Endothelial cell of umbilical vein (primary cell): ENCODE results near the gene FGF22. TPM values are rescaled to one million over a fixed set of nuclear protein-coding genes. Genes with fewer than 3 reads are reported as not detected.

Source experiments
- BruUV-seq: library from RNA; stranded (reverse); fragments of 400-500 nt; replicated peaks from 2 replicates; lab custom pipeline; 2021; lab: Mats Ljungman, UMichigan
- CTCF ChIA-PET: fragments of 300-600, 350-600 bp; sonication (Branson Sonifier 250); formaldehyde crosslinking; loops from one replicate; lab custom pipeline; 2021; ENCODE audit warnings: antibody characterized with exemption, inconsistent platforms; lab: Charles Lee
- POLR2A ChIA-PET: fragments of 300-600, 350-600 bp; sonication (Branson Sonifier 250); formaldehyde crosslinking; loops from one replicate; lab custom pipeline; 2021; ENCODE audit warnings: antibody characterized with exemption, inconsistent platforms; lab: Charles Lee
- DNase-seq: peaks from one replicate; pipeline ENCODE4 v3.0.0-alpha.2; 2011; ENCODE audit warnings: low read depth, low spot score
- FAIRE-seq: peaks from 2 replicates; lab custom pipeline; 2011; peaks lifted over from hg19 to GRCh38; lab: Jason Lieb, UNC
- H2AFZ ChIP-seq: 2 replicates; pipeline ENCODE4 v1.6.0; 2012; ENCODE audit warnings: low read depth, low read length, control low read depth, inconsistent platforms
- H3K27ac ChIP-seq: 2 replicates; pipeline ENCODE4 v1.5.1; 2011; ENCODE audit warnings: low read depth, mild to moderate bottlenecking, control low read depth, low read length, moderate library complexity; ENCODE audit not compliant: insufficient read depth
- H3K27me3 ChIP-seq, 2 experiments: 2 replicates each; pipeline versions ENCODE4 v1.6.0 to v1.6.1; 2011; ENCODE audit warnings: low read length in 2 of 2, mixed read lengths in 1 of 2; ENCODE audit not compliant: control insufficient read depth in 2 of 2, insufficient read depth in 2 of 2
- H3K36me3 ChIP-seq, 2 experiments: 2 replicates in 1 of 2; 3 replicates in 1 of 2; pipeline ENCODE4 v1.5.1; 2011; ENCODE audit warnings: low read length in 2 of 2, mild to moderate bottlenecking in 1 of 2, moderate library complexity in 1 of 2; ENCODE audit not compliant: control insufficient read depth in 2 of 2, insufficient read depth in 2 of 2; ENCODE audit errors: extremely low read depth in 1 of 2
- H3K4me1 ChIP-seq: 3 replicates; pipeline ENCODE4 v1.5.1; 2011; ENCODE audit warnings: mild to moderate bottlenecking, low read length; ENCODE audit not compliant: control insufficient read depth, insufficient read depth; ENCODE audit errors: extremely low read depth
- H3K4me2 ChIP-seq: 2 replicates; pipeline ENCODE4 v1.6.1; 2011; ENCODE audit warnings: low read length, control low read depth, mixed read lengths; ENCODE audit not compliant: insufficient read depth
- H3K4me3 ChIP-seq, 3 experiments: fragments of 200-600 bp in 1 of 3; sonication (generic), shearing (Covaris generic) in 1 of 3; replicated peaks in 1 of 3; 2 replicates each; pipeline ENCODE4 v1.5.1; 2011 to 2016; ENCODE audit warnings: control low read depth in 3 of 3, low read length in 3 of 3, mild to moderate bottlenecking in 2 of 3, inconsistent platforms in 1 of 3, low read depth in 1 of 3, moderate library complexity in 1 of 3; ENCODE audit not compliant: insufficient read depth in 1 of 3
- H3K79me2 ChIP-seq: 2 replicates; pipeline ENCODE4 v1.6.0; 2012; ENCODE audit warnings: low read length, inconsistent platforms; ENCODE audit not compliant: control insufficient read depth, insufficient read depth
- H3K9ac ChIP-seq: replicated peaks from 2 replicates; pipeline ENCODE3; 2011; ENCODE audit warnings: low read length, control low read depth; ENCODE audit not compliant: insufficient read depth; ENCODE audit errors: extremely low read depth
- H3K9me1 ChIP-seq: replicated peaks from 3 replicates; pipeline ENCODE4 v1.6.0; 2011; ENCODE audit warnings: mild to moderate bottlenecking, low read length; ENCODE audit not compliant: control insufficient read depth, insufficient read depth; ENCODE audit errors: extremely low read depth
- H3K9me3 ChIP-seq: replicated peaks from 2 replicates; pipeline ENCODE4 v1.5.1; 2012; ENCODE audit warnings: low read length, inconsistent platforms; ENCODE audit not compliant: control insufficient read depth, insufficient read depth
- H4K20me1 ChIP-seq: replicated peaks from 2 replicates; pipeline ENCODE3; 2011; ENCODE audit warnings: mild to moderate bottlenecking, low read length; ENCODE audit not compliant: control insufficient read depth, insufficient read depth; ENCODE audit errors: extremely low read depth
- CTCF ChIP-seq, 2 donors: IDR thresholded peaks; 1 replicate in 1 of 2; 2 replicates in 1 of 2; pipeline ENCODE4 v1.5.1; 2011; ENCODE audit warnings: low read length in 2 of 2, mild to moderate bottlenecking in 2 of 2, moderate library complexity in 2 of 2, control low read depth in 1 of 2, inconsistent platforms in 1 of 2, low read depth in 1 of 2; ENCODE audit not compliant: insufficient read depth in 1 of 2; ENCODE audit errors: extremely low read depth in 1 of 2
- EZH2 ChIP-seq: IDR thresholded peaks from 2 replicates; pipeline ENCODE4 v1.6.1; 2012; ENCODE audit warnings: borderline replicate concordance, low read depth, mild to moderate bottlenecking, moderate library complexity, low read length, inconsistent platforms; ENCODE audit not compliant: severe bottlenecking
- FOS ChIP-seq: IDR thresholded peaks from 2 replicates; pipeline ENCODE4 v1.6.1; 2011; ENCODE audit warnings: mild to moderate bottlenecking, low read length, moderate library complexity, borderline replicate concordance; ENCODE audit not compliant: insufficient read depth
- GATA2 ChIP-seq: IDR thresholded peaks from 2 replicates; pipeline ENCODE4 v1.7.0; 2011; ENCODE audit warnings: low read depth, mild to moderate bottlenecking, moderate library complexity, mixed read lengths, low read length; ENCODE audit not compliant: insufficient read length, insufficient read depth
- JUN ChIP-seq: IDR thresholded peaks from 2 replicates; pipeline ENCODE4 v1.6.1; 2011; ENCODE audit warnings: borderline replicate concordance, low read depth; ENCODE audit not compliant: insufficient read length, insufficient read depth
- MAX ChIP-seq: IDR thresholded peaks from 2 replicates; pipeline ENCODE4 v1.6.1; 2011; ENCODE audit not compliant: insufficient read depth, insufficient read length
- MYC ChIP-seq: IDR thresholded peaks from one replicate; pipeline ENCODE4 v1.6.1; 2011; ENCODE audit warnings: mild to moderate bottlenecking, low read depth, low read length
- POLR2A ChIP-seq: IDR thresholded peaks from 2 replicates; pipeline ENCODE4 v1.6.1; 2012; ENCODE audit warnings: low read depth, mild to moderate bottlenecking, control low read depth, low read length
- POLR2AphosphoS5 ChIP-seq: IDR thresholded peaks from 2 replicates; pipeline ENCODE4 v1.6.1; 2012; ENCODE audit warnings: low read depth, mild to moderate bottlenecking, control low read depth, low read length, moderate library complexity; ENCODE audit not compliant: insufficient read depth
- dilution Hi-C: fragments of 300-500 bp; cut with MboI; formaldehyde crosslinking; loops from one replicate; pipeline ENCODE4 v1.15.0; 2019; ENCODE audit warnings: low sequenced_read_pairs; ENCODE audit not compliant: extremely low pct_ligation_motif_present
- intact Hi-C: fragments of 100-400 bp; cut with micrococcal nuclease; formaldehyde crosslinking; loops from one replicate; pipeline ENCODE4 v1.10.0; 2022
- polyA plus RNA-seq, 4 experiments: library from polyadenylated mRNA; depleted of rRNA in 3 of 4; stranded (reverse) in 3 of 4; unstranded in 1 of 4; fragments of >200 nt; gene quantifications; 2 replicates each; pipeline versions ENCODE4 v1.2.1 to v1.2.3, GENCODE V29; 2011 to 2012; ENCODE audit warnings: missing spikeins in 1 of 4
- total RNA-seq: library from RNA; stranded (reverse); gene quantifications from 2 replicates; pipeline ENCODE4 v1.2.3, GENCODE V29; 2021

The FGF22 gene
- total and polyA plus RNA-seq, 2 donors (not counting 3 experiments of a cell fraction or from before 2014, with no cell fraction given), result 0.07 TPM; not detected in 1

- FAIRE-seq, result no peak
- no peak overlapping the region for H3K27ac ChIP-seq
- no peaks in the 10 kb centered on the region for H3K9me1 ChIP-seq
- H3K4me1 ChIP-seq, result no peaks in the 10 kb centered on the region
- no peak for DNase-seq
- ChIA-PET POLR2A (no interaction called here), CTCF (no interaction called here)
- no peak overlapping the region for H2AFZ ChIP-seq
- no peak overlapping the region for H3K4me3 ChIP-seq
- dilution Hi-C loops (no loop called here), intact Hi-C loops (no loop called here)
- TF ChIP-seq POLR2AphosphoS5, result no peak
- no peak for TF ChIP-seq MYC
- H3K36me3 ChIP-seq, result peaks cover 3 to 15% of the 10 kb centered on the region in 2 experiments
- H3K79me2 ChIP-seq, result no peaks in the 10 kb centered on the region
- no peak overlapping the region for H3K4me2 ChIP-seq
- no peaks in the 10 kb centered on the region for H3K27me3 ChIP-seq
- no peaks in the 10 kb centered on the region for H3K9me3 ChIP-seq
- no peak overlapping the region for H3K9ac ChIP-seq
- no peaks in the 10 kb centered on the region for H4K20me1 ChIP-seq
- no TSS peak for BruUV-seq
These were observed 22.7 kb upstream of the FGF22 start for GRCh38 chr19:616747-617526.

- POLR2A ChIA-PET, result no interaction called here
- FAIRE-seq (no peak), DNase-seq (no peak)
- Histone ChIP-seq H3K4me2 (no peak overlapping the region), H4K20me1 (no peaks in the 10 kb centered on the region), H3K27ac (no peak overlapping the region), H3K79me2 (no peaks in the 10 kb centered on the region), H3K36me3 (peaks cover 3 to 19% of the 10 kb centered on the region in 2 experiments), H3K9me3 (no peaks in the 10 kb centered on the region), H3K27me3 (no peaks in the 10 kb centered on the region), H3K4me3 (no peak overlapping the region), H3K4me1 (no peaks in the 10 kb centered on the region), H3K9ac (no peak overlapping the region), H3K9me1 (no peaks in the 10 kb centered on the region), H2AFZ (no peak overlapping the region)
- TF ChIP-seq EZH2, result no peak
- TF ChIP-seq POLR2AphosphoS5, result no peak
- no peak for TF ChIP-seq POLR2A
- TF ChIP-seq MAX, result no peak
- TF ChIP-seq MYC, result no peak
- no peak for TF ChIP-seq JUN
- no peak for TF ChIP-seq GATA2
- no peak for TF ChIP-seq FOS
- no peak for TF ChIP-seq CTCF (IDR thresholded peaks at IDR 0.05; ENCODE audit: extremely low read depth in 1 of 2, insufficient read depth in 1 of 2, low read depth in 1 of 2, low read length in 2 of 2)
- CTCF ChIA-PET, result no interaction called here
- no TSS peak for BruUV-seq
- intact Hi-C loops, result no loop called here
- dilution Hi-C loops, result no loop called here
These were observed 22.0 kb upstream of the FGF22 start for GRCh38 chr19:617551-618246.
